Stimulated activated CD8-positive, alpha-beta memory T cell treated with anti-CD3 and anti-CD28 coated beads, Interleukin-15, amount 100 ng/mL, for 1 hour (primary cell): ENCODE measurements around the gene MYRF.

Source experiments
- DNase-seq: peaks from one replicate; pipeline ENCODE4 v3.0.0-alpha.2; 2020; ENCODE audit warnings: low read depth

Gene MYRF

GRCh38 chr11:61739413-61739812 is 13.0 kb upstream of the MYRF start:
- no peak for DNase-seq

- DNase-seq = no peak
Measured at GRCh38 chr11:61739966-61740365, 12.5 kb upstream of the MYRF start.

- DNase-seq = no peak
Measured at GRCh38 chr11:61742391-61742790, 10.0 kb upstream of the MYRF start.

GRCh38 chr11:61743486-61744095 is 8.8 kb upstream of the MYRF start:
- no peak for DNase-seq

GRCh38 chr11:61744181-61744580 is 8.3 kb upstream of the MYRF start:
- DNase-seq = no peak

GRCh38 chr11:61744609-61745156 is 7.8 kb upstream of the MYRF start:
- DNase-seq = no peak

- no peak for DNase-seq
Measured at GRCh38 chr11:61745781-61746441, 6.5 kb upstream of the MYRF start.

- DNase-seq = no peak
Measured at GRCh38 chr11:61746442-61747191, 5.8 kb upstream of the MYRF start.

GRCh38 chr11:61747192-61747966 is 5.1 kb upstream of the MYRF start:
- no peak for DNase-seq

GRCh38 chr11:61747967-61748285 is 4.5 kb upstream of the MYRF start:
- no peak for DNase-seq

GRCh38 chr11:61749591-61750217 is 2.7 kb upstream of the MYRF start:
- no peak for DNase-seq

- no peak for DNase-seq
Measured at GRCh38 chr11:61750631-61751273, 1.7 kb upstream of the MYRF start.

- no peak for DNase-seq
Measured at GRCh38 chr11:61751384-61751783, 1.1 kb upstream of the MYRF start.

GRCh38 chr11:61752925-61753521 is 587 bp downstream of the MYRF start:
- no peak for DNase-seq

- no peak for DNase-seq
Measured at GRCh38 chr11:61753672-61754071, 1.2 kb downstream of the MYRF start.

- DNase-seq = no peak
Measured at GRCh38 chr11:61754534-61755482, 2.4 kb downstream of the MYRF start.

- no peak for DNase-seq
Measured at GRCh38 chr11:61756147-61756451, 3.7 kb downstream of the MYRF start.

GRCh38 chr11:61756452-61757212 is 4.2 kb downstream of the MYRF start:
- no peak for DNase-seq

GRCh38 chr11:61757213-61757862 is 4.9 kb downstream of the MYRF start:
- DNase-seq = no peak
